Measurements from ENCODE around the gene CD93.
A peak's percentile ranks its signal among the peaks of the same experiment; 100 is the strongest.

The CD93 gene

DNA sequence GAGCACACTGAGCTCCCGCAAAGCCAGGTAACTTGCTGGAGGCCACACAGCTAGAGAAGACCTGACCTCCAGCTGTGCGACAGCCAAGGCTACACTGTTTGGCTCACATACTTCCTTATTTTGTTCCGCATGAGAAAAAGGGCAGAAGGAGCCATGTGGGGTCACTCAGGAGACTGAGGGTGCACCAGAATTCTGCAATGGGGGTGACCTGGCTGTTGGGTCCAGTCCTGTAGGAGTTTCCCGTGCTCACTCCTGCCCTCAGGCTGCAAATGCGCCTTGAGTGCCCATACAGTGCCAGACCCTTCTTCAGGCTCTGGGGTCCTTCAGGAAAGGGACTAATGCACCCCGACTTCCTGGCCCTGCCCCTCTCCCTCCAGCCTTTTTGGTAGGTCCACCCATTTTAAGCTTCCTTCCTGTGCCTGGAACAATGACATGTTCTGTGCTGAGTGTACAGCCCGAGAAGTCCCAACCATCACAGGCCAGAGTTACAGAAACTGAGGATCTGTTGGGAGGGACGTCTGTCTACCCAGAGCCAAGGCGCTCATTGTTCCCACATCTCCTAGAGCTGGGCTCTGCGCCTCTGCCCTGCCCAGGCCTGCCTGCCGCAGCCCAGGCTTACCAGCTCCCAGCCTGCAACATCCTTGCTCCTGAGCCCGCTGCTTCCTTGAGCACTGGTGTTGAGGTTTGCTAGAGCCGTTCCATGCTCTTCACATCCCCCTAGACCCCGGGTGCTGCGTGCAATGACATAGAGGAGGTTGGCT, 33.5 kb upstream of the CD93 start:
- DNase-seq = no peak

DNA sequence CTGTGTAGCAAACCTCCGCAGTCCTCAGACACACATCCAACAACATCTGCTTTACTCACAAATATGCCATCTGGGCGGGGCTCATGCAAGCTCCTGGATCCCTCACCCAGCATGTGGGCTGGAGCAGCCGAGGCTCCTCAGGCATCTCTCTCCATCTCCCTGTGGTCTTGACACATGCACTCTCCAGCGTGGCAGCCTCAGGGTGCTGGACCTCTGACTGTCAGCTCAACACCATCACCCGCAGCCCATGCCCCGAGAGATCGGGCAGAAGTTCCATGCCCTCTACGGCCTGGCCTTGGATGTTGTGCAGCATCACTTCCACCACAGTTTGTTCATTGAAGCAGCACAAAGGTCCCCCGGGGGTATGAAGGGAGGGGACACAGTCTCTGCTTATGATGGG, 32.6 kb upstream of the CD93 start:
- no peak for DNase-seq

DNA sequence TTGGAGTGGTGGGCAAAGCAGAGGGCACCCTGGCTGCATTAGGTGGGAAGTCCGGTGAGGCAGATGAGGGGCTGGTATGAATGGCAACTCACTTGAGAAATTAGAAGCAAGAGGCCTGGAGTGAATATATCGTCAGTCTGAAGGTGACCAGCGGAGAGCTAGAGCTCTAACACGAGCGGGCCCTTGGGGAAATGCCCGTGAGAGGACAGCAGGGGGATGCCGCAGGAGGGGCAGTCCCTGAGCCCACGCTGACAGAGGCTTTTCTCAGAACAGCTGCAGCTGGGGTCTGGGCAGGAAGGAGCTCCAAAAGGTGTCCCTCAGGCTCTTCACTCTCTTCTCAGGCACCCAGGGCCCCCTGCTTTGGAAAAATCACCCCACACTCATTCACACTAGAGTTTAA, 32.0 kb upstream of the CD93 start:
- DNase-seq = no peak

DNA sequence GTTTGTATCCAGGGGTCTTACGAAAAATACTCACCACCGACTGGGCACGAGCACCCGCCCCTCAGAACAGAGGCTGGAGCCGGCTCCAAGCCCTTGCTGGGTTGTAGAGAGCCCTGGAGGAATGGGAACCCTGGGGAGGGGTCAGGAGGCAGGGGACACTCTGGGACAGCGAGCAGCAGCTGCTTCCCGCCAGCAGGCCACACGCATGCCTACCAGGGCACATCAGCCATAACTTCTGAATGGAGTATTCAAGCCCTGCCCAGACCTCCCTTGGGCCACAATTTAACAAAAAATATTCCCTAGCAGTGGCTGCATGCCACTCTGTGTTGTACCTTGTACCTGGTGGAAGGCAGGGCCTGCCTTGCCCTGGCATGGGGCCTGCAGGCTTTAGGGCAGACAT, 31.6 kb upstream of the CD93 start:
- no peak for DNase-seq

DNA sequence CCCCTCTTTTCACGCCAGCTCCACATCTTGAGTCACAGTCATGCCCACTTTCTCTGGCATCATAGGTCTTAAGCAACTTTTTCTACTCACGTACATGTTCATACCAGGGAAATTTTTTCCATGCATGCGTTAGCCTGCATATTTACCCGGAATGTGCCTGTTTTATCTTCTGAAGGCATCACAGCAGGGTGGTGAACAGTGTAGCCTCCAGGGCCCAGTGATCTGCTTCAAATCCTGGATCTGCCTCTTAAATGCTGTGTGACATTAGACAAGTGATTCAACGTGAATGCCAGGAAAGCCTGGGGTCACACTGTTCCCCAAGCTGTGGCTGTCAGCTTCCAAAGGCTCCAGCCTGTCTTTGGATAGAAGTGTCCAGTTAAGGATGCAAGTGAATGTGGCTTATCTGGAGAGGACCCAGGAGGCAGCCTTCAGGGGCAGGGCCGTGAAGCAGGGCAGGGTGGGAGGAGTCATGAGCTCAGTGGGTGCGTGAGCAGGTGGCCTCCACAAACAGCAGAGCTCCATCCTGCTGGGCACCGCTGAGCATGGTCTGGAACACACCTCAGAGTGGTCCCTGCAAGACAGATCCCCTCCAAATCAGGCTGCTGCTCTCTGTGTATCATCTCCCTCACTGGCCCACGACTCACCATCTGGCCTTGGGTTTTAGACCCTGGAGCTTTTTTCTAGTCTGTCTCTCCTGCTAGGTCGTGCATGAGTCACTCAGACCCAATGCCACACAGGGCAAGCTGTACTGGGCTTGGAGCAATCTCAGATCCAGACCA, 30.4 kb upstream of the CD93 start:
- DNase-seq = no peak

DNA sequence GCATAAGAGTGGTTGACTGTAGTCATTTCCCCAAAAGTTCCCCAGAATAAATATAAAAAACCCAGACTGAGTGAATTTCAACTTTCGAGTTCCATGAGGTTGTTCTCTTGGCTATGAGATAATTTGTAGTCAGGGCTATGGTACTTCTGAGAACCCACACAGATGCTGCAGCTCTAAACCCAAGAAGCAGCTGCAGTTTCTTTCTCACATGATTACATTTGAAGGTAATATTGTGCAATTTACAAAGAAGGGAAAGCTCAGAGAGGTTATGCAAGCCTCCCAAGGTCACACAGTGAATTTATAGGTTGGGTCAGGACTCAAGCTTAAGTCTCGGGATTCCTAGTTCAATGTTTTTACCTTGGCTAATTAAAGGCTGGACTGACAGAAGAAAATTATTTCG, 29.7 kb upstream of the CD93 start:
- no peak for DNase-seq

DNA sequence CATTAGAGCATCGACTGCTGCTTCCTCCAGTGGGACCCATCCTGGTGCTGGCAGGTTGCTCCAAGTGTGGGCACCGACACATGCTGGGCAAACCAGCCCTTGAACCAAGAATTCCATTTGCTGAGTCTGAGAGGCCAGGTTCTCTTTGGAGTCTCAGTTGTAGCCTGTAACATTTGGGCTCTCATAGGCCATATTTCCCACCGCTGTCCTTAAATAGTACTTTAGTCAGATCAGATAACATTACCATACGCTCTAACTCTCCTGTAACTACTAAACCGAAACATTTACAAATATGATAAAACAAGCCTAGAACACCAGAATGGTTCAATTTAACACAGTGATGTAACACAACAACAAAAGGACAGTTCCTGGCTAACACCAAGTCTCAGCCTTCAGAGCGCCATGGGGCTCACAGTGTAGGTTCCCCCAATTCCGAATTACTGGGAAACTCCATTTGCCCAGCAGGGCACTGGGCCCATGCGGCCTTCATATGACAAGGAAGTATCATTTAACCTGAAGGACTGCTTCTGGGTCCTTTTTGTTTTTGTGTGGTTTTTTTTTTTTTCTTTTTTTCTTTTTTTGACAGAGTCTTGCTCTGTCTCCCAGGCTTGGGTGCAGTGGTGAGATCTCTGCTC, 28.4 kb upstream of the CD93 start:
- DNase-seq = no peak

DNA sequence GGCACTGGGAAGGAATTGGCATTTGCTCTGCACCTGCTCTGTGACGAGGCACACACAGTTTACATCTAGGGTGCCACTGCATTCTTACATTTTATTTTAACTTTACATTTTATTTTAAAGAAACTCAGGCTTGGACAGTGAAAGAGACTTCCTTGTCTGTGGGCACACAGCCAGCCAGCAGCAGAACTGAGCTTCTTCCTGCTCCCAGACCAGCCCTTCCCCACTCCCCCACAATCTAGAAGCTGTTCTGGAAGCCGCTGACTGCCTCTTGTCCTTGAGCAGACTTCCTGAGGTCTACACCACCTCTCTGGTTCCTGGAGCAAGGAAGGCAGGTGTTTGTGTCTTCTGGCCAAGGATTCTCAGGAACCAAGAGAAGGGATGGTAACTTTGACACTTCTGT, 27.9 kb upstream of the CD93 start:
- no peak for DNase-seq

DNA sequence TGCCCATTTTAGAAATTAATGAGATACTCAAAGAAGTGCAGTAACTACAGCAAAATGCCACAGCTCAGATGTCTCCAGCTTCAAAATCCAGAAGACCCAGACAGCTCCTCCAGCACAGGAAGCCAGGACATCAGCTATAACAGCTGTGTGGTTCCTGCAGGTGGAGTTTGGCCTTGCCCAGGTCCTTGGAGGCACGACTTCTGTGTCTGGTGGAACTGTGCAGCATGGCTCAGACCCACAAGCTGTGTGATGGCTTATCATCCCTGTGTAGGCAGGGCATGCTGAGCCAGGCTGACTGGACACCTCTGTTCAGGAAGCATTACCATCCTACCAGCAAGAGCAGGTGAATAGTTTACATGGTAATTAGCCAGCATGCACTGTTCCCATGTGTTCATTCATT, 26.5 kb upstream of the CD93 start:
- DNase-seq = no peak

DNA sequence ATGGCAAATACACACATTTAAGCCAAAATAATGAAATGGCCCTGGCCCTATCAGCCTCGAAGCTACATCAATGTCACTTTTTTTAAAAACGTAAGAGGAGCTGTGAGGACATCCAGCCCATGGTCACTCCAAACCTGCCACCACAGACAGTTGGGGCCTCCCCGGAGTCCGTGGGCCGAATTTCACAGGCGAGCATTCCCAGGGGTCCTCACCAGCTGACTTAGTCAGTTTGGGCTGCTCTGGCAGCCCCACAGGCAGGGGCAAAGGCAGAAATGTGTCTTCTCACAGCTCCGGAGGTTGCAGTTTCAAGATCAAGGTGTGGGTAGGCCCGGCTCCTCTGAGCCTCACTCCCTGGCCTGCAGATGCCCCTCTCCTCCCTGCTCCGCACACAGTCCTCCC, 25.8 kb upstream of the CD93 start:
- no peak for DNase-seq

DNA sequence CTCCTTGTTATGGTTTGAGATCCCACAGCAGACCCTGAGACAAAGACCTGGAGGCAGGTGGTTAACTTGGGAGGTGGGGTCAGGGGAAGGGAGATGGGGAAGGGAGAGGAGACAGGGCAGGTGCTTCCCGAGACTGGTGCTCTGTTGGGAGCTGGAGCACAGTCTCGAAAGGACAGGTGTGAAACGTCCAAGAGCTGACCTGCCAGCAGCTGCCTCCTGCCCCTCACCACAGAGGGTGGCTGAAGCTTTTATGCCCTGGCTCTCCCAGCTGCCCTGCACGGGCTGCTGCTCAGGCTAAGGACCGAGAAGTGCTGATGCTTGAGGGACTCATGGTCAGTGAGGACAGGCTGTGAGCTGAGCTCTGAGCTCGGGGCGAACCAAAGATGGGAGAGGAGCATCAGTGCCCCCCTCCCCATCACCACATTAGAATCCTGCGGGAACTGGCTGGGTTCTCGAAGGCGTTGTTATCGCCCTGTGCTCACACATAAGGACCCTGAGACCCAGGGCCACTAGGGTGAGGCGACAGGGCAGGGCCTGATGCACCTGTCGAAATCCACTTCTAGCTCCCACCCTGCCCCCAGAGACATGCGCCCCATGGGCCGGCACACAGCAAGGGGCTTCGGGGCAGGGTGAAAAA, 25.3 kb upstream of the CD93 start:
- DNase-seq = peak; percentile 20

DNA sequence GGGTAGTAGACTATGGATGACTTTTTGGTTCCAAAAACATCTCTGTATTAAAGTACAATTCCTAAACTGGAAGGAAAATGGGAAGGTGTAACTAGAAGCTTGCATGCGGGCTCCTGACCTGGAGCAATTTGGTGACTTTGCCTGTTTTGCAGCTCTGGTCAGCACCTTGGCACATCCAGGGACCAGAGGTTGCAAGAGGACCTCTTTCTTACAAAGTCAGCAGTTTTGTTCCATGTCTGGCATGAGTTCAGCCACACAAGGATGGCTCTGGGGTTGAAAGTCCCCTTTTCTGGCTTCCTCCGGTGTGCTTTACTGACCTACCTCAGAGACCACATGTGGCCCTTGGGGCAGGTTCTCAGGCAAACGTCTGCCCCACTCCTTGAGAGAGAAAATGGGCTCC, 22.7 kb upstream of the CD93 start:
- DNase-seq = no peak

DNA sequence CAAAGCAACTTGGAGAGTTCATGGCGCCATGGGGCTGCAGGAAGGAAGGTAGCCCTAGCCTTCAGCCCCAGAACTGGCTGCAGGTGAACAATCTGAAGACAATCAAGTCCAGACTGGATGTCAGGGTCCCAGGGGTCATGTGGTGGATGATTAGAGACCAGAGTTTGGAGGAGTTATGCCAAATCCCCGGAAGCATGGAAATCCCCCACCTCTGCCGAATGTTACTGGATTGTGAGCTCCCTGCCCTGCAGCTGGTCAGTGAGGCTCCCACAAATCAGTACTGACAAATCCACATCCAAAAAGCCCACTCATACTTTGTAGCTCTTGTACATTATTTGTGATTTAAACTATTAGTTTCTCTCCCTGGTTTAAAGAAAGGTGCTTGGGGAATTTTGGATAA, 21.3 kb upstream of the CD93 start:
- no peak for DNase-seq

DNA sequence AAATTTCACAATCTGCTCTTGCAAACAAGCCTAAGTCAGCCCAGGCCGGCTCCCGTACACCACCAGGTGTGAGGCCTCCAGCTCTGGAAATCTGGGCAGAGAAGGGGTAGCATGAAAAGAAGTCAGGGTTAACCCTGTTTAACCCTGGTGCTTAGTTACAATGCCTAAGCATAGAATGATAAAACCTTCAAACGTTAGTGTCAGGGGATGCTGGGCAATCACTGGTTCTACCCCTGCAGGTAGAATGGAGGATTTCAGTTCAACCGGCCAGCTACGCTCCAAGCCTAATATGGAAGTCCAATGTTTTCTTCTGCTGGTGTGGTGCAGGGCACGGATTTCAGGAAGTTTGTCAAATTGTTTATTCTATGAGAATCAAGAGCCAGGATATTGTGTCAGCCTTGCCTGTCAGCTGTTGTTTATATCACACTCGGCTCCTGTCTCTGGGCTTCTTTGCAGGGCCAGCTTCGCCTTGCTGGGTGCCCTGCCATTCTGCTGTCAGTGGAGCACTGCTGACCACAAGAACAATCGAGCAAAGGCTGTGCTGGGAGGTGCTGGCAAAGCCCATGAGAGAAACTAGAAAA, 20.2 kb upstream of the CD93 start:
- DNase-seq = no peak

DNA sequence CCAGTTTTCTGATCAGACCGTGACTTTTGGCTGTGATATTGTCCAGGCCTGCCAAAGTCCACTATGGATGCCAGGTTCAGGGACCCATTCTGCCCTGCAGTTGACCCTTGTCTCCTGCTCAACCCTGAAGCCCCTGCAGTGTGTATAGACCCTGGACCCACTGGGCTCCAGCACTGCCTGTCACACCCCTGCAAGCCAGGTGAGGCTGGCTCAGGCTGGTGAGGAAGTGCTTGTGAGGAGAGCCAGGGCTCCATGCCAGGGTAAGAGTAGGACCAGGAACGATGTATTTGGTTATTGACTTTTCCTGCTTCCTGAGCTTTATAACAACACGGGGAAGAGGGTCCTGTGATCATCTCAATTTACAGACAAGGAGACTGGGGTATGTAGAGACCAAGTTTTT, 19.1 kb upstream of the CD93 start:
- DNase-seq = no peak

DNA sequence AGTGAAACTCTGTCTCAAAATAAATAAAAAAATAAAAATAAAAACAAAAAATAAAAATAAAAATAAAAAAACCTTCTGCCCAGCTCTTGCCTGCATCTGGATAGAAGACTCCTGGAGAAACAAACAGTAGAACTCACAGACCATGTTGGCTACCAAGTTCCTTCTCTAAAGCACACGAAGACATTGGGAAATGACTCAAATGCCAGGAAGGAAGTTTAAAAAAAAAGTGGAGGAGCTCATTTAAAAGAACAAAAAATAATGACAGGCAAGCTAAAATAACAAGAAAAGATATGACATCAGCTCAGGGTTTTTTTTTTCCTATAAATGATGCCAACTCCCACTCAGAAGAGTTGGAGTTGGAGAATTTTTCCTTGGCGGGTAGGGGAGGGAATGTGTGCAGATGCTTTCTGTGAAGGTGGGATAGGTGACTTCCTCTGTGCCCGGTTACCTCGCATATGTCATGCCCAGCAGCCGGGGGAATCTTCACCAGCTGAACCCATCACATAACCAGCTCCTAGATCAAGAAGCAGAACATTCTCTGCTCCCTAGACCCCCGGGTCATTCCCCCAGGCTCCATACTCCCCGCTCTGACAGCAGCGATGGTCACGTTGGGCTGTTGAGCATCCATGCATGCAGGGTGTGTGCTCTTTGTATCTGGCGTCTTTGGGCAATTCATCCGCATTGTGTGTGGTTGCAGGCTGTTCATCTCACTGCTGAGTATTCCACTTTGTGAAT, 17.3 kb upstream of the CD93 start:
- DNase-seq = no peak

DNA sequence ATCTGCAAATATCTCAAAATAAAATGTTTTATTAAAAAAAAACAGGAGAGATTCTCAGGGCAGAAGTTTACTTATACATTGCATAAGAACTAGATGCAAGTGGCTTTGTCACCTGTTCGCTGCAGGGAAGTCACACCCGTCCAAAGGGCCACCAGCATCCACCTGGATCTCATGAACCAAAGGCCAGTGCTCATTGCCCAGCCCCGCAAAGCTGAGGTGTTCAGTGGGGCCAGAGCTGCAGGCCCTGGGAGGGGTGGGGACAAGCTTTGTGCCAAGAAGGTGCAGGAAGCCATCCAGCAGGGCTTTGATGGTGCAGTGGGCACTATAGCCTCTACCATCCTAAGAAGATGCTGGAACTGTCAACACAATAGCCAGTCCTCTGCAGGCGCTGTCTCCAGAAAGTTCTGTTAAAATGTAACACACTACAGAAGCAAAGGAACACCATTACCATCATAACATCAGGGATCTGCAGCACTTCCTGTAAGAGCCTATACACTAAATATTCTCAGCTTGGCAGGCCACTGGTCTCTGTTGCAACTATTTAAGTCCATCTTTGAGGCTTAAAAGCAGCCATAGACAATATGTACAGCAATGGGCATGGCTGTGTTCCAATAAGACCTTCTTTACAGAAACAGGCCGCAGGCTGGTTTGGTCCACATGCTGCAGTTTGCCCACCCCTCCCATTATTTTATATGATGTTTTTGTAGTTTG, 15.7 kb upstream of the CD93 start:
- no peak for DNase-seq

DNA sequence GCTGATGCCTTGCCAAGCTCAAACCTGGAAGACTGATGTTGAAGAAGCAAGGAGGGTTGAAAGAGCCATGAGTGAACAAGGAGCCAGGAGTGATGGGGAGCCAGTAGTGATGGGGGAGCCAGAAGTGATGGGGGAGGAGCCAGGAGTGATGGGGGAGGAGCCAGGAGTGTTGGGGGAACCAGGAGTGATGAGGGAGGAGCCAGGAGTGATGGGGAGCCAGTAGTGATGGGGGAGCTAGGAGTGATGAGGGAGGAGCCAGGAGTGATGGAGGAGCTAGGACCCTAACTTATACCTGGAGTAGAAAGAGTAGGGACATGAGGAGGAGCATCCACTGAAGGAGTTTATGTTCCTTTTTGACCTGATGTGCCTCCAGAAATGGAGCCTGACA, 14.6 kb upstream of the CD93 start:
- DNase-seq = no peak

DNA sequence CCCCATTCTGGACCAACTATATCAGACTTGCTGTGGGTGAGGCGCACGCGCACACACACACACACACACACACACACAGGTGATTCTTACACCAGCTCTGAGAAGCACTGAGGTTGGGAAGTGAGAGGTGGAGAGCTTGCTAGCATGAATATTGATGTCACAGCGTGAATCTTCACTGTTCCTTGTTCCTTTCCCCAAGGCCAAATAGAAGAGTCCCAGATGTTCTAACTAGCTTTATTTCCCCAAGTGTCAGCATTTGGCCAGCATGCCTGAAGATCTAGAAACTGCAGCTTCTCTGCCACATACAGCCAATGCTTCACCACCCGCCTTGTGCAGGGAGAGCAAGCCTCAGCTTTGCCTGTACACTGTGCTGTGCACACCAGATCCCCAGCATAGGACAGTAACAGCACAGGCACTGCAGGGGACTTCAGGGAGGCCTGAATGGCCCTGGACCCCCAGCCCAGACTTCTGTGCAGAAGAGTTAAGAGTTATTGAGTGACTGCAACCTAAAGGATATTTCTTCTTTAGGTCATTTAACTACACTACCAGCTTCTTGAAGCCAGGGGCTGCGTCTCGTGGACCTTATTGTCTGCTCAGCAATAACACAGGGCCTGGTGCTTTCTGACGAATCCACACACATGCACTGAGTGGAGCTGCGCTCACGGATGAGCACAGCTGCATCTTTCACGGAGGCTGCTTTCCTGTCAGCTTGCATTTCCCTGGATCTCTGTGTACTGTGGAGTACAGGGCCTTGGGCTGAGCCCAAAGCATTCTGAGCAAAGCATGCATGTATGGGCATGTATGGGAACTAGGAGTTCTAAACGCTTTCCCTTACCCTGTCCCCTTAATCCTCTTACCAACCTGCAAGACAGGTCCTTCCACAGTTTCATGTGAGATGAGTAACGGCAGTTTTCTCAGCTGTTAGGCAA, 13.9 kb upstream of the CD93 start:
- no peak for DNase-seq

DNA sequence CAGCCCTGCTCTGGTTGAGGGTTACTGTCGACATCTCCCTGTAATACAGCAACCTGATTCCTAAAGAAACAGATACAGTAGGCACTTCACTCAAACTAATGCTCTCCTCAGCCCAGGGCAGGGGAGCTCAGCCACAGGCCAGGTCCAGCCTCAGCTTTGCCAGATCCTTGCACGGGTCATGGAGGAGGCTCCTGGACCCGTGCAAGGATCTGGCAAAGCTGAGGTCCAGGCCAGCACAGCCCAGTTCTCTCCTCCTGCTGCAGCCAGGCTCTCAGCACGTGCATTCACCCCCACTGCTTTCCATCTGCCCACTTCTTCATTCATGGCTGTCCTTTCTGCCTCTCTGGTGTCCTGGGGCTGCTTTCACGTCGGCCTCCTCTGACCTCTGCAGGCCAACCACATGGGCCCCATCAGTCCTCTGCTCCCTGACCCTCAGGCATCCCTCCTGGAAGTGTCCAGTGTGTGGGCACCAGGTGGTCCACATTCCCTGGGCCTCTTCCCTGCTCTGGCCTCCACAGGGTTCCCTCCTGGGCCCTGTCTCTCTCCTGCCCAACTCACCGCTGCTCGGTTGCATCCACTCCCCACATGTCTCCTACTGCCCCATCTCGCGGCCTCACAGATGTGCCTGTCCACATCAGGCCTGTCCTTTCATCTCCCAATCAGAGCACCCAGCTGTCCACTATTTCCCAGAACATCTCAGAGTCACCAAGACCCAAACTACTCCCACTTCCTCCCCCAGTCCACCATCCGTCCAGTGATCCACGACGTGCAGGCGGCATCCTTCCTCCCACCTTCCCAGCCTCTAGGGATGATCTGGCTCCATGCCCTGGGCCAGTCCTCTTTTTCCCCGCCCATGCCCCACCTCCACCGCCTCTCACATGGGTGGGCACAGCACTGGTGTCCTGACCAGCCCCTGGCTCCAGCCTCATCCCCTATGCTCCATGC, 11.8 kb upstream of the CD93 start:
- DNase-seq = no peak

Data from NCI-H187 treated with DMSO at 0.1 percent for 48 hours (cell line).